Progenitor cell of endocrine pancreas (in vitro differentiated cells): ENCODE data around the gene ABCG1. TPM values are rescaled to one million over a fixed set of nuclear protein-coding genes. Genes with fewer than 3 reads are reported as not detected.

Experiments
- DNase-seq: peaks from one replicate; pipeline ENCODE4 v3.0.0; 2021; ENCODE audit warnings: low spot score; ENCODE audit not compliant: unreplicated experiment
- H3K27ac Mint-ChIP-seq: 2 replicates; pipeline ENCODE4 v1.8.0; 2021; ENCODE audit warnings: mild to moderate bottlenecking, moderate library complexity, mixed read lengths
- H3K27me3 Mint-ChIP-seq: 2 replicates; pipeline ENCODE4 v1.8.0; 2021; ENCODE audit warnings: mixed read lengths
- H3K36me3 Mint-ChIP-seq: 2 replicates; pipeline ENCODE4 v1.8.0; 2022; ENCODE audit warnings: mixed read lengths; ENCODE audit not compliant: insufficient read depth
- H3K4me1 Mint-ChIP-seq: 2 replicates; pipeline ENCODE4 v1.8.0; 2021; ENCODE audit warnings: low read depth, mixed read lengths
- H3K4me3 Mint-ChIP-seq: 2 replicates; pipeline ENCODE4 v1.8.0; 2021; ENCODE audit warnings: low read depth, mild to moderate bottlenecking, moderate library complexity, mixed read lengths
- H3K9me3 Mint-ChIP-seq: 2 replicates; pipeline ENCODE4 v1.8.0; 2021; ENCODE audit warnings: low read depth, mixed read lengths
- total RNA-seq: library from RNA; stranded (reverse); gene quantifications from 2 replicates; pipeline ENCODE4 v1.2.1, GENCODE V29; 2021
- TF ChIP-seq, protein P1 (sequence below): fragments of 200-600 bp; sonication (generic); IDR thresholded peaks from one replicate; pipeline ENCODE4 v1.5.0; 2021; ENCODE audit warnings: antibody characterized with exemption, mild to moderate bottlenecking; ENCODE audit not compliant: unreplicated experiment

ABCG1 gene
- total RNA-seq, 1 donor from 2014 or later, result 4.6 TPM

DNA sequence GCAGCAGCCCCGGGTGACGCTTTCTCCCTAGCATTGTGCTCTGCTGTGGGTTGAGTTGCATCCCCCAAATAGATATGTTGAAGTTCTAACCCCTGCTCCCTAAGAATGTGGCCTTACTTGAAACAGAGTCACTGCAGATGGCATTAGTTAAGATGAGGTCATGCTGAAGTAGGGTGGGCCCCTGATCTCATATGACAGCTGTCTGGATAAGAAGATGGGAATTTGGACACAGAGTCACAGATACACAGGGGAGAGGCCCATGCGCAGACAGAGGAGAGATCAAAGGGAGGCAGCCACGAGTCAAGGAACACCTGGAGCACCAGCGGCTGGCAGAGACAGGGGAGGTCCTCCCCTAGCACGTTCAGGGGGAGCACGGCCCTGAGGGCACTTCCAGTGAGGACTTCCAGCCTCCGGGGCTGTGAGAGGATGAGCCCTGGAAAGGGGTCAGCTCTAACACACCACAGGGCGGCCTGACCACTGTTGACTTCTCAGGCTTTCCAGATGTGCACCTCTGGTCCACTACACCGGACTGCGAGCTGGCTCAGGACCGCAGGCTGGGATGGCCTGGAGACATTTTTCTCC is 46.4 kb downstream of the ABCG1 start:
- Mint-ChIP-seq H3K9me3 (no peaks in the 10 kb centered on the region), H3K4me1 (peaks cover 26% of the 10 kb centered on the region), H3K4me3 (no peak overlapping the region), H3K27me3 (peaks cover 7% of the 10 kb centered on the region), H3K27ac (no peak overlapping the region), H3K36me3 (no peaks in the 10 kb centered on the region)
- TF ChIP-seq, protein P1, sequence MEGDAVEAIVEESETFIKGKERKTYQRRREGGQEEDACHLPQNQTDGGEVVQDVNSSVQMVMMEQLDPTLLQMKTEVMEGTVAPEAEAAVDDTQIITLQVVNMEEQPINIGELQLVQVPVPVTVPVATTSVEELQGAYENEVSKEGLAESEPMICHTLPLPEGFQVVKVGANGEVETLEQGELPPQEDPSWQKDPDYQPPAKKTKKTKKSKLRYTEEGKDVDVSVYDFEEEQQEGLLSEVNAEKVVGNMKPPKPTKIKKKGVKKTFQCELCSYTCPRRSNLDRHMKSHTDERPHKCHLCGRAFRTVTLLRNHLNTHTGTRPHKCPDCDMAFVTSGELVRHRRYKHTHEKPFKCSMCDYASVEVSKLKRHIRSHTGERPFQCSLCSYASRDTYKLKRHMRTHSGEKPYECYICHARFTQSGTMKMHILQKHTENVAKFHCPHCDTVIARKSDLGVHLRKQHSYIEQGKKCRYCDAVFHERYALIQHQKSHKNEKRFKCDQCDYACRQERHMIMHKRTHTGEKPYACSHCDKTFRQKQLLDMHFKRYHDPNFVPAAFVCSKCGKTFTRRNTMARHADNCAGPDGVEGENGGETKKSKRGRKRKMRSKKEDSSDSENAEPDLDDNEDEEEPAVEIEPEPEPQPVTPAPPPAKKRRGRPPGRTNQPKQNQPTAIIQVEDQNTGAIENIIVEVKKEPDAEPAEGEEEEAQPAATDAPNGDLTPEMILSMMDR, result no peak
- no peak for DNase-seq

DNA sequence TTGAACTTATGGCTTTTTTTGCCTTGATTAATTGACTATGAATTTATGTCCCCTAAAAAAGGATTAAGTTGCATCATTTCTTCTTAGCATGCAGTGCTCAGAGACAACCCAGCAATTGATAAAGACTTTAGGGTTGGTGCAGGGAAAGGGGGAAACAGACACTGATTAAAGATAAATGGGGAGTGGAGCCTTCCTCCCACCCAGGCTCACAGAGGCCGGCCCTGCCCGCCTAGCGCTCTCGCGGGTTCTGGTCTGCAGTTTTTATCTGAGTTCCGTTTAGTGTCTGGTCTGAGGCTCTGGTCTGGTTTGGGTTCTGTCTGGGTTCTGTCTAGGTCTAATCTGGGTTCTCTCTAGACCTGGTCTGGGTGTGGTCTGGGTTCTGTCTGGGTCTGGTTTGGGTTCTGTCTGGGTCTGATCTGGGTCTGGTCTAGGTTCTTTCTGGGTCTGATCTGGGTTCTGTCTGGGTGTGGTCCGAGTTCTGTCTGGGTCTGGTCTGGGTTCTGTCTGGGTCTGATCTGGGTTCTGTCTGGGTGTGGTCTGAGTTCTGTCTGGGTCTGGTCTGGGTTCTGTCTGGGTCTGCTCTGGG is 48.1 kb downstream of the ABCG1 start:
- H3K27me3 Mint-ChIP-seq, result peaks cover 4% of the 10 kb centered on the region
- H3K9me3 Mint-ChIP-seq, result no peaks in the 10 kb centered on the region
- H3K27ac Mint-ChIP-seq, result no peak overlapping the region
- H3K36me3 Mint-ChIP-seq, result no peaks in the 10 kb centered on the region
- TF ChIP-seq, protein P1, result no peak
- H3K4me3 Mint-ChIP-seq, result no peak overlapping the region
- DNase-seq, result no peak
- peaks cover 15% of the 10 kb centered on the region for H3K4me1 Mint-ChIP-seq

DNA sequence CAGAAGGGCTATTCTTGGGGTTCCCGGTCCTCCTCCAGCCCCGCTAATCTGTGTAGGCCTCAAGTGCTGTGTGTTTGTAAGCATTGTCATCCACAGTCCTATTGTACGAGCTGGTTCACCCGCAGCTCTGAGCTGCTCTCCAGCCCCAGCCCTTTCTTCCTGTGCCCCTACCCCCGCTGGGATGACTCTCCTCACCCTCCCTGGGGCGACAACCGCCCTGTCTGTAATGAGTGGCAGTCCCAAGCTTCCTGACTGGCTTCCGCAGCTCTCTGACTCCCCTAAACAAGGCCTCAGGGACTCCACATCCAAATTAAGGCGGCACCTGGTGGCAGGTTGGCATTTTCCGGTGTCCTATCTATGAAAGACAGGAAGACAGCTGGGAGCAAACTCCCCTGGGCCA is 50.4 kb downstream of the ABCG1 start:
- no peak for DNase-seq
- Mint-ChIP-seq H3K4me3 (no peak overlapping the region), H3K27me3 (peaks cover 4% of the 10 kb centered on the region), H3K27ac (no peak overlapping the region), H3K4me1 (no peaks in the 10 kb centered on the region), H3K36me3 (no peaks in the 10 kb centered on the region), H3K9me3 (no peaks in the 10 kb centered on the region)
- TF ChIP-seq, protein P1, result no peak

DNA sequence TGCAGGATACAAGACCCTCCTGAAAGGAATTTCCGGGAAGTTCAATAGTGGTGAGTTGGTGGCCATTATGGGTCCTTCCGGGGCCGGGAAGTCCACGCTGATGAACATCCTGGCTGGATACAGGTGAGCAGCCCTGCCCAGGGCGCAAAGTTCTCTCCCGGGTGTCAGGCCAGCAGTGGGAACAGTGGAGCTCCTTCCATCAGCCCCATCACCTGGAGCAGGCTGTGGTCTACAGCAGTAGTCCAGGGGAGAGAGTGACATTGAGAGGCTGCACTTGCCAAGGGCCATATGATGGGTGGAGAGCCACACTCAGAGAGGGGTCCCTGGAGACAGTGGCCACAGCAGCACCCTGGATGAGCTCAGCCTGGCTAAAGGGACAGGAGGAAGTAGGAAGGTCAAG is 52.1 kb downstream of the ABCG1 start:
- TF ChIP-seq, protein P1, result no peak
- peak overlapping the region; percentile 42 for H3K27ac Mint-ChIP-seq
- no peak overlapping the region for H3K4me3 Mint-ChIP-seq
- no peaks in the 10 kb centered on the region for H3K4me1 Mint-ChIP-seq
- DNase-seq, result no peak
- no peaks in the 10 kb centered on the region for H3K9me3 Mint-ChIP-seq
- no peaks in the 10 kb centered on the region for H3K36me3 Mint-ChIP-seq
- no peaks in the 10 kb centered on the region for H3K27me3 Mint-ChIP-seq

DNA sequence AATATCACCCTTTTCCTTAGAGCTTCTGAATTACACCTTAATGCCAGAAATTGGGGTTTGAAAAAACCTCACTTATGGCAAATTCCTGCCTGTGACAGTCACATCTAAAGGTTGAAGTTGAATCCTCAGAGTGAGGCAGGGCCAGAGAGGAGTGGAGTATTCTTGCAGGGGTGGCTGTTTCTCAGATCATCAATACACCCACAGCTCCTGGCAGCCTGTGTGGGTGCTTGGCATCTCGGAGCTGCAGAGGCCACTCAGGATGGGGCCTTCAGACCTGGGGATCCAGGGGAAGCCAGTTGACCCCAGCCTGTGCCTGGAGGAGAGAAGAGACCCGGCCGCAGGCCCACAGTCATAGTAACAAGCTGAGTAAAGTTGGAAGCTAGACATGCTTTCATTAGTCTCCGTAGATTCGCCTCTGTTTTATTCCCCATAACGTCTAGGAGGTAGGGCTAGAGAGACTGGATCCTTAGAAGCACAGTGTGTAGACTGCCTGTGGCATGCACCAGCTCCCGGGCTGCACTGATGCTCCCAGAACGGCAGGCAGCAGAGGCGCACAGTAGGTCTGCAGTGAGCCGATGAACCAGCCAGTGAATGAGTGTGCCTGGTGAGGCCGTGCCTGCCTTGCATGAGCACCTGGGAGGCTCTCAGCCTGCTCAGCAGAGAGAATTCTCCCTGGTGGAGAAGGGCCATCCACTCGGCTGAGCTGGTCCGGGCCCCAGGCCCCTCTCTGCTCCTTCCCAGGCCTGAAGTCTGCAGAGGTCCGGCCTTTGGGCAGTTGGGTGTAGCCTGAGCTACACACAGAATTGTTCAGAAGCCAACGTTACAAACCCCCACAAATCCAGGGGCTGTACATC is 53.4 kb downstream of the ABCG1 start:
- Mint-ChIP-seq H3K36me3 (no peaks in the 10 kb centered on the region), H3K27ac (no peak overlapping the region), H3K4me1 (peaks cover 1% of the 10 kb centered on the region), H3K9me3 (no peaks in the 10 kb centered on the region), H3K4me3 (no peak overlapping the region), H3K27me3 (peaks cover 2% of the 10 kb centered on the region)
- DNase-seq, result no peak
- TF ChIP-seq, protein P1, result no peak
